Gastrocnemius medialis (tissue), 4 donors: Measurements from ENCODE around the gene PHKA2. TPM values are rescaled to one million over a fixed set of nuclear protein-coding genes. Genes with fewer than 3 reads are reported as not detected.

Source experiments
- ATAC-seq, 2 donors: fragments of 150-250 bp; one replicate each; pipeline ENCODE4 v1.9.1; 2016
- DNase-seq, 2 donors: peaks; one replicate each; pipeline ENCODE4 v3.0.0-alpha.2; 2019
- H3K27ac ChIP-seq, 4 donors: fragments of 200-600 bp; sonication (generic); 1 replicate in 1 of 4; 2 replicates in 3 of 4; pipeline ENCODE4 v1.5.1; 2016 to 2018; ENCODE audit warnings: mild to moderate bottlenecking in 2 of 4, moderate library complexity in 1 of 4
- H3K27me3 ChIP-seq, 3 donors: fragments of 200-600 bp; sonication (generic) in 2 of 3; 1 replicate in 1 of 3; 2 replicates in 2 of 3; pipeline versions ENCODE4 v1.5.1 to v1.6.0; 2016 to 2019; ENCODE audit warnings: mild to moderate bottlenecking in 1 of 3, moderate library complexity in 1 of 3
- H3K36me3 ChIP-seq, 2 donors: fragments of 200-600 bp; sonication (generic) in 1 of 2; one replicate each; pipeline ENCODE4 v1.5.1; 2017 to 2018
- H3K4me1 ChIP-seq, 2 donors: fragments of 200-600 bp; sonication (generic) in 1 of 2; one replicate each; pipeline ENCODE4 v1.5.1; 2016 to 2017; ENCODE audit warnings: mild to moderate bottlenecking in 2 of 2
- H3K4me3 ChIP-seq, 4 donors: fragments of 200-600 bp; sonication (generic) in 3 of 4; 1 replicate in 1 of 4; 2 replicates in 3 of 4; pipeline ENCODE4 v1.5.1; 2016 to 2019; ENCODE audit warnings: mild to moderate bottlenecking in 2 of 4
- H3K9me3 ChIP-seq, 3 donors: fragments of 200-600 bp; sonication (generic) in 2 of 3; 1 replicate in 1 of 3; 2 replicates in 2 of 3; pipeline ENCODE4 v1.5.1; 2016 to 2019
- POLR2A ChIP-seq, 2 donors: fragments of 450-650 bp; IDR thresholded peaks; one replicate each; pipeline ENCODE4 v1.6.1; 2017; ENCODE audit warnings: antibody characterized with exemption in 2 of 2, mild to moderate bottlenecking in 2 of 2, moderate library complexity in 2 of 2
- in situ Hi-C, 4 donors: fragments of 200-750 bp; cut with MboI; loops; one replicate each; pipeline versions ENCODE4 v1.15.0 to v1.8.0; 2017; ENCODE audit warnings: low sequenced_read_pairs in 4 of 4
- intact Hi-C: fragments of 100-400 bp; cut with DNase I; formaldehyde crosslinking; loops from one replicate; pipeline ENCODE4 v1.15.1; 2023; ENCODE audit warnings: low total_unique reads
- total RNA-seq, 4 donors: library from RNA; depleted of rRNA; stranded (reverse); fragments of >200 nt; gene quantifications; one replicate each; pipeline versions ENCODE4 v1.1.0 to v1.2.3, GENCODE V29; 2016
- TF ChIP-seq, protein P1 (sequence below), 5 experiments: fragments of 450-650 bp in 3 of 5; fragments of 200-600 bp in 2 of 5; sonication (generic) in 2 of 5; IDR thresholded peaks in 4 of 5; conservative IDR thresholded peaks in 1 of 5; 1 replicate in 4 of 5; 2 replicates in 1 of 5; pipeline ENCODE4 v1.5.1; 2016 to 2019; ENCODE audit warnings: antibody characterized with exemption in 5 of 5, mild to moderate bottlenecking in 3 of 5, moderate library complexity in 3 of 5

Gene PHKA2
- total RNA-seq, 4 donors from 2014 or later = 4.6 to 20.6 (median 11.0) TPM

DNA sequence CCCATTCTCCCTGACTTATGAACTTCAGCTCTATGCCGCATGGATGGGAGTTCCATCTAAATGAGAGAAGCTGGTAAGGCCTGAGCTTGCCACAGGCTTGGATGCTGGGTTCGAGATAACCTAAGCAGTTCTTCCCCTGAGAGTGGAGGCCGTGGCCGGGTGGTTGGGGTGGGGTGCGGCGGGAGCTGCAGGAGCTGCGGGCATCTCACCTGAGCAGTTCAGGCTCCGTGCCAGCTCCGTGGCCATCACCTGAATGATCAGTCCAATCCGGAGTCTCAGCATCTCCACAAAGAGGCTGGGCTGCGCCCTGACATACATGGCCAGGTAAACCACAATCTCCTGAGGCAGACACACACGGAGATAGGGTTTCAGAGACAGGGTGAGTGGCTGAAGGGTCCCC is 77.6 kb downstream of the PHKA2 start:
- TF ChIP-seq POLR2A (IDR thresholded peaks at IDR 0.05) = no peak
- TF ChIP-seq, protein P1, sequence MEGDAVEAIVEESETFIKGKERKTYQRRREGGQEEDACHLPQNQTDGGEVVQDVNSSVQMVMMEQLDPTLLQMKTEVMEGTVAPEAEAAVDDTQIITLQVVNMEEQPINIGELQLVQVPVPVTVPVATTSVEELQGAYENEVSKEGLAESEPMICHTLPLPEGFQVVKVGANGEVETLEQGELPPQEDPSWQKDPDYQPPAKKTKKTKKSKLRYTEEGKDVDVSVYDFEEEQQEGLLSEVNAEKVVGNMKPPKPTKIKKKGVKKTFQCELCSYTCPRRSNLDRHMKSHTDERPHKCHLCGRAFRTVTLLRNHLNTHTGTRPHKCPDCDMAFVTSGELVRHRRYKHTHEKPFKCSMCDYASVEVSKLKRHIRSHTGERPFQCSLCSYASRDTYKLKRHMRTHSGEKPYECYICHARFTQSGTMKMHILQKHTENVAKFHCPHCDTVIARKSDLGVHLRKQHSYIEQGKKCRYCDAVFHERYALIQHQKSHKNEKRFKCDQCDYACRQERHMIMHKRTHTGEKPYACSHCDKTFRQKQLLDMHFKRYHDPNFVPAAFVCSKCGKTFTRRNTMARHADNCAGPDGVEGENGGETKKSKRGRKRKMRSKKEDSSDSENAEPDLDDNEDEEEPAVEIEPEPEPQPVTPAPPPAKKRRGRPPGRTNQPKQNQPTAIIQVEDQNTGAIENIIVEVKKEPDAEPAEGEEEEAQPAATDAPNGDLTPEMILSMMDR (IDR thresholded peaks at IDR 0.05 in 4 of 5, conservative IDR thresholded peaks at IDR 0.05 in 1 of 5) = no peak
- no peak overlapping the region for H3K27ac ChIP-seq
- DNase-seq = no peak
- H3K36me3 ChIP-seq = peaks cover 0 to 19% of the 10 kb centered on the region in 2 donors
- H3K27me3 ChIP-seq = no peaks in the 10 kb centered on the region
- intact Hi-C loops = no loop called here
- no peak overlapping the region for H3K4me3 ChIP-seq
- H3K4me1 ChIP-seq = no peaks in the 10 kb centered on the region
- in situ Hi-C loops = loop anchor here in 3 of 4 donors (10.0 to 25.0 kb wide), 3 partner anchors 431 to 519 kb away; partner anchors contain the start of gene PDHA1 (in 1 of the 3)
- no peak for ATAC-seq
- no peaks in the 10 kb centered on the region for H3K9me3 ChIP-seq

DNA sequence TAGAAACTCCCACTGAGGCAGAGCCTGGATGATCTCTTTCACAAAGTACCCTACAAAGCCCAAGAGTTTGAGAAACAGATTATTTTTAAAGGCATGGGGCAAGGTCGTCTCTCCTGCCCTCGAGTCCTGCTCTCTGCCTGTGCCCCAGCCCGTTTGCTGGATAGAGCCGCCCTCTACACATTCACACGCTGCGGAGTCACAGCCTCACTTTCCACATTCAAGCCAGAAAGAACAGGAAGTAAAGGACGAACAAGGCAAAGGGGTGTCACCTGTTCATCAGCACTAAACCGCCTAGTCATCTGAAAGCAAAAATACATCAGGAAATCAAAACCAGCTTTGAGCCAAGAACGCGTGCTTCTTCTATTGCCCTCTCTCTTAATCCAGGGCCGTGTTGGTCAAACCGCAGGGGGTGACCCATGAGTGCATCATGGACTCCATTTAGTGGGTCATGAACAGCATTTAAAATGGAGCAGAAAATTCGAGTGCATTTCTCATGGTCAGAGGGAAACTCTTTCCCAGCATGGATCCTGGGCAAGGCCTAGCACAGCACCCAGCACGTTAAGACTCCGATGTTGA is 83.4 kb downstream of the PHKA2 start:
- no peaks in the 10 kb centered on the region for H3K9me3 ChIP-seq
- intact Hi-C loops = no loop called here
- H3K27ac ChIP-seq = peak overlapping the region in 2 of 4 donors; percentile 27 to 68
- DNase-seq (peak in 1 of 2 donors; percentile 9), ATAC-seq (peak; percentile 35 to 71)
- in situ Hi-C loops = loop anchor here (5.0 to 25.0 kb wide), 4 partner anchors 437 to 513 kb away; partner anchors contain the start of gene PDHA1 (in 1 of the 4)
- no peaks in the 10 kb centered on the region for H3K36me3 ChIP-seq
- H3K27me3 ChIP-seq = no peaks in the 10 kb centered on the region
- TF ChIP-seq POLR2A (IDR thresholded peaks at IDR 0.05) = no peak
- TF ChIP-seq, protein P1 (IDR thresholded peaks at IDR 0.05 in 4 of 5, conservative IDR thresholded peaks at IDR 0.05 in 1 of 5) = no peak
- peaks cover 0 to 2% of the 10 kb centered on the region in 2 donors for H3K4me1 ChIP-seq
- no peak overlapping the region for H3K4me3 ChIP-seq

DNA sequence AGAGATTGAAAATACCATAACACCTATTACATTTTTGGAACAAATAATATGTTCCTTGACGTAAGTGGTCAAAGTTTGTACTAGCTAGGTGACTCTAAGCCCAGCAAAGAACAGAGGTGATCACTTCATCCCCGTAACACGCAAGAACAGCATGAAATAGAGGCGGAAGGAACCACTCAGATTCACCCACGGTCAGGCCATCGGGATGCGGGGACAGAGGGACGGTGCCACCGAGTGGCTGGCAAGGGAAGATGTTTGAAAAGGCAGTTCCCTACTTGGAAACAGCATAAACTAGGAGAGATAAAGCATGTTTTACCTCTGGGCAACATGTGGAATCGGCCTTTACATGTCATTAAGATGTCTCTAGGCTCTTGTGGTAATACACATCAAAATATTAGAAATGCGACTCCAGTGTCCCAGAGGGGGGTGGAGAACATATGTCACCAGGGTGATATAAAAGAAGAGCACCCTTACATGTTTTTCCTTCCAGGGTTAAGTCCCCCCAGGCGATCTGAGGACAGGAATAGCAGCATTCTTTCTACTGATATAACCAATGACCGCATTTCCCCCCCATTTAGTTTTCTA is 84.0 kb downstream of the PHKA2 start:
- Histone ChIP-seq H3K27me3 (no peaks in the 10 kb centered on the region), H3K36me3 (no peaks in the 10 kb centered on the region), H3K4me3 (no peak overlapping the region), H3K9me3 (no peaks in the 10 kb centered on the region), H3K27ac (peak overlapping the region in 2 of 4 donors; percentile 27 to 68), H3K4me1 (peaks cover 2 to 4% of the 10 kb centered on the region in 2 donors)
- no peak for DNase-seq
- intact Hi-C loops (loop anchor here (5.0 kb wide), 1 partner anchor 488 kb away; no protein-coding TSS in a partner anchor), in situ Hi-C loops (loop anchor here (5.0 to 25.0 kb wide), 5 partner anchors 213 to 513 kb away; partner anchors contain the start of gene PDHA1 (in 2 of the 4))
- TF ChIP-seq, protein P1 (IDR thresholded peaks at IDR 0.05 in 4 of 5, conservative IDR thresholded peaks at IDR 0.05 in 1 of 5) = peak in 2 of 5 experiments; percentile 23 to 29
- no peak for TF ChIP-seq POLR2A (IDR thresholded peaks at IDR 0.05)
- no peak for ATAC-seq

DNA sequence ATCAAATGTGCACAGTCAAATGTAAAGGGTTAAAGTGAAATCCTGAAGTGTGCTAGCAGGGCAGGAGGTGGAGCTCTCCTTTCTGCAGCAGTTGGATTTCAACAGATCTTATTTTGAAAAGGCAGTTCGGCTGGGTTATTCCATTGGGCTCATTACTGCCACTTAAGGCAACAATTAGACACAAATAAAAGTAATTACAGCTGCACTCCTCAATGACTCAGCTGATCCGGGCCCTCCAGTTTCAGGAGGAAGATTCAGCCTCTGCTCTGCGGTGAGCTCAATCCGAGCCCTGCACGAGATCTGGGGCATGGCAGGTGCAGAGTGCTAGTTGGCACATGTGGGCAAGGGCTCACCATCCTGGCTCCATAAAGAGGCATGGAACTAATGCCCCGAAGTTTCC is 85.4 kb downstream of the PHKA2 start:
- Histone ChIP-seq H3K36me3 (no peaks in the 10 kb centered on the region), H3K27me3 (no peaks in the 10 kb centered on the region), H3K4me3 (no peak overlapping the region), H3K27ac (no peak overlapping the region), H3K4me1 (peaks cover 7 to 10% of the 10 kb centered on the region in 2 donors), H3K9me3 (no peaks in the 10 kb centered on the region)
- DNase-seq (no peak), ATAC-seq (no peak)
- in situ Hi-C loops = loop anchor here in 3 of 4 donors (25.0 kb wide), 2 partner anchors 211 to 439 kb away; partner anchors contain the start of gene PDHA1 (in 1 of the 3)
- TF ChIP-seq POLR2A (IDR thresholded peaks at IDR 0.05) = no peak
- TF ChIP-seq, protein P1 (IDR thresholded peaks at IDR 0.05 in 4 of 5, conservative IDR thresholded peaks at IDR 0.05 in 1 of 5) = no peak
- intact Hi-C loops = loop anchor here (5.0 kb wide), 1 partner anchor 486 kb away; no protein-coding TSS in a partner anchor
